ENCODE data around the gene PILRA. TPM values are rescaled to one million over a fixed set of nuclear protein-coding genes. Genes with fewer than 3 reads are reported as not detected.

Gene PILRA
- total RNA-seq, 1 experiment from 2014 or later = 1.8 TPM

DNA sequence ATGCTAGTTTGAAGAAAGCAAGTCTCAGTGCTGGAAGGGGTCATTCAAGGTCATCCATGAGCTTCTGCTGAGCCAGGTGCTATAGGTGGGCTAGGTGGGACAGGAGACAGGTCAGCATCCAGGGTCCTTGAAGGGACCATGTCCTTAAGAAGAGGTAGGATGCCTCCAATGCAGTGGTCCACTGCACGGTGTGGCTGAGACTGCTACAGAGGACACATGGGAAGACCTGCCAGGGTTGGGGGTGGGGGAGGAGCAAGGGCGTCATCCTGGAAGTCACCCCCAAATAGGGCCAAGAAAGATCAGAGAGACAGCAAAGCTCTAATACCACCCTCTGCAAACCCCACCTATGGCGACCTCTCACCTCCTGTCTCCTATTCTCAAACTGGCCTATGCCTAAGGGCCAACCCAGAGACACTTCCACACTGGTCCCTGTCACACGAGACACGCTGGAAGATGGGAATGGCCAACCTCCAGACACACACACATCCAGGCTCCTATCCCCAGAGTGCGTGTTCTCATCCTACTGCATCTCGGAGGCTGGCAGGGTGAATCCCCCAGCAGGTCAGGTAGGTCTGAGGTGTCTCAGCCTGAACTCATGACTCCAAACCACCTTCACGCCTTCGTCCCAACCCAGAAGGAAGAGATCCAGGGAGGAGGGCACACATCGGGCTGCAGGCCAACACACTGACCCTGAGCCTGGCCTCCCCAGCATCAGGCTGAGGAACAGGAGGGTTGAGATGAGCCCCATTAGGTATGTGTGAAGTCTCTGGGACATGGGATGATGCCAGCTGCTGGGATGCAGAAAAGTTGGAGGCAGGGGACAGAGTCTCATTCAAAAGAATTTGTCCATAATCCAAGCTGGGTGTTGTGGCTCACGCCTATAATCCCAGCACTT is 68.6 kb downstream of the PILRA start:
- Mint-ChIP-seq H3K27ac (peak overlapping the region; percentile 28; the same call in 1 of the 2 replicates), H3K36me3 (no peaks in the 10 kb centered on the region), H3K4me3 (no peak overlapping the region), H3K27me3 (ENCODE audit: low read depth) (no peaks in the 10 kb centered on the region), H3K4me1 (peaks cover 5% of the 10 kb centered on the region), H3K9me3 (no peaks in the 10 kb centered on the region)
- CTCF ChIA-PET = interaction anchor here (6.0 kb wide), 1 partner anchor 14 kb away, joined by 46 read pairs; no protein-coding TSS in a partner anchor
- POLR2A ChIA-PET = no interaction called here
- DNase-seq (ENCODE audit: low spot score) (peak; percentile 2), ATAC-seq (no peak)
- TF ChIP-seq CTCF (IDR thresholded peaks at IDR 0.05) = no peak
- TF ChIP-seq FOXJ3 (CRISPR knock-in tag; IDR thresholded peaks at IDR 0.05; ENCODE audit: borderline replicate concordance) = no peak
- no peak for TF ChIP-seq NR3C1 (CRISPR knock-in tag; conservative IDR thresholded peaks at IDR 0.05; ENCODE audit: low read depth)
- TF ChIP-seq SP1 (CRISPR knock-in tag; conservative IDR thresholded peaks at IDR 0.05) = no peak
- TF ChIP-seq TCF7 (CRISPR knock-in tag; IDR thresholded peaks at IDR 0.05; ENCODE audit: low read depth) = no peak
- no peak for TF ChIP-seq MXD4 (CRISPR knock-in tag; IDR thresholded peaks at IDR 0.05; ENCODE audit: borderline replicate concordance)
- TF ChIP-seq TP53 (CRISPR knock-in tag; IDR thresholded peaks at IDR 0.05) = no peak
- TF ChIP-seq GTF2I (CRISPR knock-in tag; conservative IDR thresholded peaks at IDR 0.05) = no peak
- TF ChIP-seq ZSCAN18 (CRISPR knock-in tag; IDR thresholded peaks at IDR 0.05) = no peak

- no peak overlapping the region for H3K4me3 Mint-ChIP-seq
- no peaks in the 10 kb centered on the region for H3K27me3 Mint-ChIP-seq (ENCODE audit: low read depth)
- CTCF ChIA-PET = interaction anchor here (1.4 to 6.0 kb wide), 3 partner anchors 13 to 26 kb away, joined by 3 to 46 read pairs (median 7); no protein-coding TSS in a partner anchor
- ATAC-seq = no peak
- no peaks in the 10 kb centered on the region for H3K36me3 Mint-ChIP-seq
- POLR2A ChIA-PET = interaction anchor here (0.6 kb wide), 2 partner anchors 27 to 248 kb away, joined by 3 to 4 read pairs; no protein-coding TSS in a partner anchor
- H3K4me1 Mint-ChIP-seq = peaks cover 5% of the 10 kb centered on the region
- peak; percentile 1 for DNase-seq (ENCODE audit: low spot score)
- H3K9me3 Mint-ChIP-seq = no peaks in the 10 kb centered on the region
- H3K27ac Mint-ChIP-seq = peak overlapping the region; percentile 8
- no peak for TF ChIP-seq ZNF263 (CRISPR knock-in tag; IDR thresholded peaks at IDR 0.05; ENCODE audit: low read depth)
- TF ChIP-seq, protein P1, sequence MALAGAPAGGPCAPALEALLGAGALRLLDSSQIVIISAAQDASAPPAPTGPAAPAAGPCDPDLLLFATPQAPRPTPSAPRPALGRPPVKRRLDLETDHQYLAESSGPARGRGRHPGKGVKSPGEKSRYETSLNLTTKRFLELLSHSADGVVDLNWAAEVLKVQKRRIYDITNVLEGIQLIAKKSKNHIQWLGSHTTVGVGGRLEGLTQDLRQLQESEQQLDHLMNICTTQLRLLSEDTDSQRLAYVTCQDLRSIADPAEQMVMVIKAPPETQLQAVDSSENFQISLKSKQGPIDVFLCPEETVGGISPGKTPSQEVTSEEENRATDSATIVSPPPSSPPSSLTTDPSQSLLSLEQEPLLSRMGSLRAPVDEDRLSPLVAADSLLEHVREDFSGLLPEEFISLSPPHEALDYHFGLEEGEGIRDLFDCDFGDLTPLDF (CRISPR knock-in tag; IDR thresholded peaks at IDR 0.05) = no peak
- no peak for TF ChIP-seq MXD4 (CRISPR knock-in tag; IDR thresholded peaks at IDR 0.05; ENCODE audit: borderline replicate concordance)
- TF ChIP-seq, protein P2, sequence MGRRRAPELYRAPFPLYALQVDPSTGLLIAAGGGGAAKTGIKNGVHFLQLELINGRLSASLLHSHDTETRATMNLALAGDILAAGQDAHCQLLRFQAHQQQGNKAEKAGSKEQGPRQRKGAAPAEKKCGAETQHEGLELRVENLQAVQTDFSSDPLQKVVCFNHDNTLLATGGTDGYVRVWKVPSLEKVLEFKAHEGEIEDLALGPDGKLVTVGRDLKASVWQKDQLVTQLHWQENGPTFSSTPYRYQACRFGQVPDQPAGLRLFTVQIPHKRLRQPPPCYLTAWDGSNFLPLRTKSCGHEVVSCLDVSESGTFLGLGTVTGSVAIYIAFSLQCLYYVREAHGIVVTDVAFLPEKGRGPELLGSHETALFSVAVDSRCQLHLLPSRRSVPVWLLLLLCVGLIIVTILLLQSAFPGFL (CRISPR knock-in tag; IDR thresholded peaks at IDR 0.05; ENCODE audit: borderline replicate concordance) = no peak
- no peak for TF ChIP-seq ATF2 (CRISPR knock-in tag; IDR thresholded peaks at IDR 0.05; ENCODE audit: borderline replicate concordance, low read depth)
- no peak for TF ChIP-seq ZNF423 (CRISPR knock-in tag; IDR thresholded peaks at IDR 0.05)
- no peak for TF ChIP-seq FOXK1 (CRISPR knock-in tag; IDR thresholded peaks at IDR 0.05)
- TF ChIP-seq, protein P3, sequence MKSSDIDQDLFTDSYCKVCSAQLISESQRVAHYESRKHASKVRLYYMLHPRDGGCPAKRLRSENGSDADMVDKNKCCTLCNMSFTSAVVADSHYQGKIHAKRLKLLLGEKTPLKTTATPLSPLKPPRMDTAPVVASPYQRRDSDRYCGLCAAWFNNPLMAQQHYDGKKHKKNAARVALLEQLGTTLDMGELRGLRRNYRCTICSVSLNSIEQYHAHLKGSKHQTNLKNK (CRISPR knock-in tag; IDR thresholded peaks at IDR 0.05) = no peak
Measured at GRCh38 chr7:100443096-100443840, 70.0 kb downstream of the PILRA start.

Measured in WTC11 (cell line).